ENCODE results near the gene PPP1R14B. TPM values are rescaled to one million over a fixed set of nuclear protein-coding genes. Genes with fewer than 3 reads are reported as not detected.

Gene PPP1R14B
- total and polyA plus RNA-seq, 2 of the 13 experiments (the other 11 are each of a cell fraction or from before 2014, with no cell fraction given): 110 to 148 TPM

- TF ChIP-seq KIAA2018 (CRISPR knock-in tag; IDR thresholded peaks at IDR 0.05; ENCODE audit: borderline replicate concordance): no peak
- no peak for TF ChIP-seq TRIM24 (CRISPR knock-in tag; IDR thresholded peaks at IDR 0.05)
- TF ChIP-seq SETDB1 (CRISPR knock-in tag; IDR thresholded peaks at IDR 0.05; ENCODE audit: borderline replicate concordance): no peak
- no peak for TF ChIP-seq ZNF891 (CRISPR knock-in tag; IDR thresholded peaks at IDR 0.05)
- TF ChIP-seq PBX3 (CRISPR knock-in tag; IDR thresholded peaks at IDR 0.05; ENCODE audit: borderline replicate concordance): no peak
- no peak for TF ChIP-seq HMGXB3 (CRISPR knock-in tag; IDR thresholded peaks at IDR 0.05; ENCODE audit: borderline replicate concordance)
- no peak for TF ChIP-seq ZNF276 (CRISPR knock-in tag; IDR thresholded peaks at IDR 0.05; ENCODE audit: low read depth)
- TF ChIP-seq ZNF563 (CRISPR knock-in tag; IDR thresholded peaks at IDR 0.05): no peak; the same call in 1 of the 2 replicates
- peak; percentile 34 for TF ChIP-seq STAG1 (CRISPR knock-in tag; IDR thresholded peaks at IDR 0.05)
- TF ChIP-seq HNRNPL (IDR thresholded peaks at IDR 0.05; ENCODE audit: low read depth, low read length): peak; percentile 85
- peak; percentile 98 for TF ChIP-seq HNRNPLL (IDR thresholded peaks at IDR 0.05; ENCODE audit: low read depth, low read length, poor library complexity, severe bottlenecking)
Observed at GRCh38 chr11:64285885-64286800, 39.4 kb upstream of the PPP1R14B start (continued).

All from HepG2 (cell line).